MM.1S (cell line): ENCODE data around the gene ZC2HC1B.

ENCODE experiments used
- DNase-seq: peaks from one replicate; pipeline ENCODE4 v3.0.0-alpha.2; 2015
- H2AFZ ChIP-seq: fragments of 300-600 bp; sonication (generic); 2 replicates; pipeline ENCODE4 v1.6.0; 2016; ENCODE audit warnings: antibody characterized with exemption, low read length
- H3F3A ChIP-seq: fragments of 300-600 bp; sonication (generic); 2 replicates; pipeline ENCODE4 v1.6.1; 2016; ENCODE audit warnings: mild to moderate bottlenecking, antibody characterized with exemption, low read length, moderate library complexity, mixed read lengths; ENCODE audit not compliant: insufficient read depth
- H3K27ac ChIP-seq: fragments of 300-600 bp; sonication (generic); 2 replicates; pipeline ENCODE4 v1.5.1; 2016; ENCODE audit warnings: mild to moderate bottlenecking, low read length
- H3K27me3 ChIP-seq: fragments of 300-600 bp; sonication (generic); replicated peaks from 2 replicates; pipeline ENCODE4 v1.6.0; 2016; ENCODE audit warnings: low read length; ENCODE audit not compliant: insufficient read depth
- H3K36me3 ChIP-seq: fragments of 300-600 bp; sonication (generic); replicated peaks from 2 replicates; pipeline ENCODE4 v1.6.1; 2016; ENCODE audit warnings: mild to moderate bottlenecking, low read length, mixed read lengths; ENCODE audit not compliant: insufficient read depth
- H3K4me1 ChIP-seq: fragments of 300-600 bp; sonication (generic); 2 replicates; pipeline ENCODE4 v1.6.1; 2016; ENCODE audit warnings: low read length, mixed read lengths
- H3K4me2 ChIP-seq: fragments of 300-600 bp; sonication (generic); 2 replicates; pipeline ENCODE4 v1.6.0; 2016; ENCODE audit warnings: low read depth, low read length
- H3K4me3 ChIP-seq: fragments of 300-600 bp; sonication (generic); 2 replicates; pipeline ENCODE4 v1.5.1; 2016; ENCODE audit warnings: low read length, mixed read lengths
- H3K79me2 ChIP-seq: fragments of 300-600 bp; sonication (generic); 2 replicates; pipeline ENCODE4 v1.6.1; 2016; ENCODE audit warnings: mixed run types, low read length, mixed read lengths
- H3K9ac ChIP-seq: fragments of 300-600 bp; sonication (generic); 2 replicates; pipeline ENCODE4 v1.6.1; 2016; ENCODE audit warnings: low read length, mixed read lengths
- H3K9me2 ChIP-seq: fragments of 300-600 bp; sonication (generic); replicated peaks from 2 replicates; pipeline ENCODE4 v1.6.1; 2016; ENCODE audit warnings: mild to moderate bottlenecking, low read length, mixed read lengths; ENCODE audit not compliant: insufficient read depth
- H3K9me3 ChIP-seq: fragments of 300-600 bp; sonication (generic); replicated peaks from 2 replicates; pipeline ENCODE4 v1.6.1; 2016; ENCODE audit warnings: mild to moderate bottlenecking, low read length, mixed read lengths; ENCODE audit not compliant: insufficient read depth
- H4K20me1 ChIP-seq: fragments of 300-600 bp; sonication (generic); 2 replicates; pipeline ENCODE4 v1.6.1; 2016; ENCODE audit warnings: mild to moderate bottlenecking, low read length, moderate library complexity, mixed read lengths; ENCODE audit not compliant: insufficient read depth
- EZH2 ChIP-seq: fragments of 300-600 bp; sonication (generic); optimal IDR thresholded peaks from 2 replicates; pipeline ENCODE3; 2017; ENCODE audit warnings: low read depth, mild to moderate bottlenecking, antibody characterized with exemption, low read length, mixed read lengths
- EZH2phosphoT487 ChIP-seq: fragments of 300-600 bp; sonication (generic); IDR thresholded peaks from 2 replicates; pipeline ENCODE4 v1.6.1; 2018; ENCODE audit warnings: antibody characterized with exemption, low read length
- TF ChIP-seq, protein P1 (sequence below): fragments of 300-600 bp; sonication (generic); IDR thresholded peaks from 2 replicates; pipeline ENCODE4 v1.5.1; 2016; ENCODE audit warnings: antibody characterized with exemption, low read length, mixed read lengths

ZC2HC1B gene

DNA sequence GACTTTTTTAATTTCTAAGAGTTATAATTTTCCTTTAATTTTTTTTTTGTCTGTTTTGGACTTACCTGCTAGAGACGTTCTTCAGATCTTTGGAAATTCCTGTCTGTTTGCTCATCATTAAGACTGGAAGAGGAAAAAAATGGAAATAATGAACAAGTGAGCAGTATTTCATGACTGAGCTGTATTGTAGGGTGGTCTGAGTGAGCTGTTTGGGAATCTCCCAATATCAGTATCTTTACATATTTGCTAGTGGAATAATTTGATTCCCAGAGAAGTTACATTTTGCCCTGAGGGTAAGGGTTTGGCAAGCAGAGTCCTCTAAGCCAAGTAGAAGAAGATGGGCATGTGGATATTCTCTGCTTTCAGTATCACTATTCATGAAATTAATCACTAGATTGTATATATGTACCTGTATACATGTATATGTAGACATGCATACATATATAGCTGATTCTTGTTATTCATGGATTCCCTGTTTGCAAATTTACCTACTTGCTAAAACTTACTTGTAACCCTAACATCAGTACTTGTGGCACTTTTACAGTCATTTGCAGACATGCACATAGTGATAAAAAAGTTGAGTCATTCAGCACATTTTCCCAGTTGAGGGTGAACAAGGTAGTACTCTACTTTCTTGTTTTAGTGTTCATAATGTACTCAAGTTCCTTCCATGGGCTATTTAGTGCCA lies 13.5 kb downstream of the ZC2HC1B start:
- no peaks in the 10 kb centered on the region for H3F3A ChIP-seq
- no peaks in the 10 kb centered on the region for H3K36me3 ChIP-seq
- no peak for DNase-seq
- H3K9ac ChIP-seq = no peak overlapping the region
- no peak overlapping the region for H2AFZ ChIP-seq
- H3K4me3 ChIP-seq = no peak overlapping the region
- TF ChIP-seq EZH2 (no peak), EZH2phosphoT487 (no peak)
- TF ChIP-seq, protein P1, sequence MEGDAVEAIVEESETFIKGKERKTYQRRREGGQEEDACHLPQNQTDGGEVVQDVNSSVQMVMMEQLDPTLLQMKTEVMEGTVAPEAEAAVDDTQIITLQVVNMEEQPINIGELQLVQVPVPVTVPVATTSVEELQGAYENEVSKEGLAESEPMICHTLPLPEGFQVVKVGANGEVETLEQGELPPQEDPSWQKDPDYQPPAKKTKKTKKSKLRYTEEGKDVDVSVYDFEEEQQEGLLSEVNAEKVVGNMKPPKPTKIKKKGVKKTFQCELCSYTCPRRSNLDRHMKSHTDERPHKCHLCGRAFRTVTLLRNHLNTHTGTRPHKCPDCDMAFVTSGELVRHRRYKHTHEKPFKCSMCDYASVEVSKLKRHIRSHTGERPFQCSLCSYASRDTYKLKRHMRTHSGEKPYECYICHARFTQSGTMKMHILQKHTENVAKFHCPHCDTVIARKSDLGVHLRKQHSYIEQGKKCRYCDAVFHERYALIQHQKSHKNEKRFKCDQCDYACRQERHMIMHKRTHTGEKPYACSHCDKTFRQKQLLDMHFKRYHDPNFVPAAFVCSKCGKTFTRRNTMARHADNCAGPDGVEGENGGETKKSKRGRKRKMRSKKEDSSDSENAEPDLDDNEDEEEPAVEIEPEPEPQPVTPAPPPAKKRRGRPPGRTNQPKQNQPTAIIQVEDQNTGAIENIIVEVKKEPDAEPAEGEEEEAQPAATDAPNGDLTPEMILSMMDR = no peak
- H3K9me2 ChIP-seq = no peaks in the 10 kb centered on the region
- H3K27ac ChIP-seq = no peak overlapping the region
- H3K79me2 ChIP-seq = no peaks in the 10 kb centered on the region
- H3K4me2 ChIP-seq = no peak overlapping the region
- H3K27me3 ChIP-seq = no peaks in the 10 kb centered on the region
- H3K4me1 ChIP-seq = no peaks in the 10 kb centered on the region
- H3K9me3 ChIP-seq = no peaks in the 10 kb centered on the region
- H4K20me1 ChIP-seq = no peaks in the 10 kb centered on the region

DNA sequence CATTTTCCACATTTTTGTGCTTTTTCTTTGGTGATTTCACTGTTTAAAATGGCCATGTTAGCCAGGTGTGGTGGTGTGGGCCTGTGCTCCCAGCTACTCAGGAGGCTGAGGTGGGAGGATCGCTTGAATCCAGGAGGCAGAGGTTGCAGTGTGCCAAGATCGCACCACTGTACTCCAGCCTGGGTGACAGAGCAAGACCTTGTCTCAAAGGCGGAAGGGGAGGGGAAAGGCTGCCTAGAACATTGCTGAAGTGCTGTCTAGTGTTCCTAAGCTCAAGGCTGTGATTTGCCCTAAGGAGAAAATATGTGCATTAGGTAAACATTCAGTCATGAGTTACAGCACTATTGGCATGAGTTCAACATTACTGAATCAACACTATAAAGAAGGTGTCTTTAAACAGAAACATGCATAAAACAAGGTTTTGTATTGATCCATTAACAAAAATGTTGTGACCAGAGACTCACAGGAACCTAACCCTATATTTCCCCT lies 14.0 kb downstream of the ZC2HC1B start:
- TF ChIP-seq, protein P1 = no peak
- no peak for TF ChIP-seq EZH2
- no peak for TF ChIP-seq EZH2phosphoT487
- no peaks in the 10 kb centered on the region for H4K20me1 ChIP-seq
- H3K27ac ChIP-seq = no peak overlapping the region

DNA sequence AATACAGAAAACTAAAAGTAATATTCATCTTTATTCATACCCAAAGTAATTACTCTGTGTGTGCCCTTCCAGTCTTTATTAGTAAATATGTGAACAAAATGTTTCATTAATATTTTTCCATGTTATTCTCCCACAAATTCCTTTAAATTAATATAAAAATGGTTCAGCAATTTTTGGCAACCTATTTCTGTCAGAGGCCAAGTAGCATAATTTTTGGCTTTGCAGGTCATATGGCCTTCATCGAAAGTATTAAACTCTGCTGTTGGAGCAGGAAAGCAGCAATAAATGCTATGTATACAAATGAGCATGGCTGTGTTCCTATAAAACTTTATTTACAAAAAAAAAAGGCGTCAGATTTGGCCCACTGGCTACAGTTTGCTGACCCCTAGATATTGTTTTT lies 16.1 kb downstream of the ZC2HC1B start:
- no peak for DNase-seq
- H3K27ac ChIP-seq = no peak overlapping the region
- no peaks in the 10 kb centered on the region for H3K4me1 ChIP-seq
- H3K9ac ChIP-seq = no peak overlapping the region
- H2AFZ ChIP-seq = no peak overlapping the region
- no peaks in the 10 kb centered on the region for H3K79me2 ChIP-seq
- H3K9me2 ChIP-seq = no peaks in the 10 kb centered on the region
- no peaks in the 10 kb centered on the region for H3K9me3 ChIP-seq
- H3F3A ChIP-seq = no peaks in the 10 kb centered on the region
- no peaks in the 10 kb centered on the region for H3K27me3 ChIP-seq
- no peak overlapping the region for H3K4me3 ChIP-seq
- H3K36me3 ChIP-seq = no peaks in the 10 kb centered on the region
- no peak for TF ChIP-seq EZH2phosphoT487
- TF ChIP-seq, protein P1 = no peak
- no peak for TF ChIP-seq EZH2
- H4K20me1 ChIP-seq = no peaks in the 10 kb centered on the region
- no peak overlapping the region for H3K4me2 ChIP-seq

More for the DNA sequence above, 14.0 kb downstream of the ZC2HC1B start:
- no peak overlapping the region for H3K9ac ChIP-seq
- no peak overlapping the region for H3K4me2 ChIP-seq
- H3K4me1 ChIP-seq = no peaks in the 10 kb centered on the region
- H2AFZ ChIP-seq = no peak overlapping the region
- no peaks in the 10 kb centered on the region for H3K9me3 ChIP-seq
- H3K4me3 ChIP-seq = no peak overlapping the region
- no peaks in the 10 kb centered on the region for H3K27me3 ChIP-seq
- no peaks in the 10 kb centered on the region for H3K79me2 ChIP-seq
- no peak for DNase-seq
- no peaks in the 10 kb centered on the region for H3K9me2 ChIP-seq
- no peaks in the 10 kb centered on the region for H3F3A ChIP-seq
- no peaks in the 10 kb centered on the region for H3K36me3 ChIP-seq
